CD14-positive monocyte (primary cell): ENCODE data around the gene ERCC1. TPM values are rescaled to one million over a fixed set of nuclear protein-coding genes. Genes with fewer than 3 reads are reported as not detected.

ENCODE experiments used
- DNase-seq, 3 donors: peaks; one replicate each; pipeline ENCODE4 v3.0.0-alpha.2; 2011 to 2022
- H2AFZ ChIP-seq: 2 replicates; pipeline ENCODE4 v1.6.0; 2012; ENCODE audit warnings: mild to moderate bottlenecking, low read depth, low read length, inconsistent platforms; ENCODE audit not compliant: insufficient read depth, poor library complexity, severe bottlenecking
- H3K27ac ChIP-seq, 2 donors: 1 replicate in 1 of 2; 2 replicates in 1 of 2; pipeline ENCODE4 v1.5.1; 2012 to 2013; ENCODE audit warnings: low read length in 2 of 2, control low read depth in 1 of 2, inconsistent platforms in 1 of 2, low read depth in 1 of 2, mild to moderate bottlenecking in 1 of 2
- H3K27me3 ChIP-seq, 2 donors: one replicate each; pipeline versions ENCODE4 v1.6.0 to v1.6.1; 2011 to 2013; ENCODE audit warnings: low read length in 2 of 2; ENCODE audit not compliant: control insufficient read depth in 2 of 2, insufficient read depth in 2 of 2
- H3K36me3 ChIP-seq, 2 donors: replicated peaks in 1 of 2; 1 replicate in 1 of 2; 2 replicates in 1 of 2; pipeline versions ENCODE4 v1.5.1 to v1.6.1; 2012 to 2013; ENCODE audit warnings: low read length in 2 of 2, control low read depth in 1 of 2, inconsistent platforms in 1 of 2, mild to moderate bottlenecking in 1 of 2; ENCODE audit not compliant: insufficient read depth in 2 of 2, control insufficient read depth in 1 of 2
- H3K4me1 ChIP-seq, 2 donors: 1 replicate in 1 of 2; 2 replicates in 1 of 2; pipeline versions ENCODE4 v1.5.1 to v1.6.1; 2012 to 2013; ENCODE audit warnings: low read length in 2 of 2, control low read depth in 1 of 2, inconsistent platforms in 1 of 2, mild to moderate bottlenecking in 1 of 2, moderate library complexity in 1 of 2; ENCODE audit not compliant: insufficient read depth in 2 of 2, control insufficient read depth in 1 of 2
- H3K4me2 ChIP-seq: replicated peaks from 2 replicates; pipeline ENCODE3; 2012; ENCODE audit warnings: low read length, moderate library complexity, mild to moderate bottlenecking; ENCODE audit not compliant: poor library complexity, severe bottlenecking; ENCODE audit errors: extremely low read depth
- H3K4me3 ChIP-seq, 3 experiments: fragments of 200-600 bp in 1 of 3; sonication (generic) in 1 of 3; replicated peaks in 1 of 3; 1 replicate in 2 of 3; 2 replicates in 1 of 3; pipeline ENCODE4 v1.5.1; 2011 to 2013; ENCODE audit warnings: low read length in 3 of 3, mild to moderate bottlenecking in 3 of 3, control low read depth in 2 of 3, low read depth in 2 of 3, inconsistent platforms in 1 of 3, moderate library complexity in 1 of 3
- H3K79me2 ChIP-seq: 2 replicates; pipeline ENCODE4 v1.6.0; 2012; ENCODE audit warnings: mild to moderate bottlenecking, control low read depth, inconsistent platforms, low read length, moderate library complexity; ENCODE audit not compliant: insufficient read depth
- H3K9ac ChIP-seq: 2 replicates; pipeline ENCODE4 v1.6.0; 2017; ENCODE audit warnings: low read length, mild to moderate bottlenecking; ENCODE audit not compliant: insufficient read depth, poor library complexity, severe bottlenecking
- H3K9me3 ChIP-seq, 2 donors: replicated peaks in 1 of 2; 1 replicate in 1 of 2; 2 replicates in 1 of 2; pipeline versions ENCODE4 v1.5.1 to v1.6.1; 2012 to 2013; ENCODE audit warnings: low read length in 2 of 2, control low read depth in 1 of 2; ENCODE audit not compliant: control insufficient read depth in 1 of 2, insufficient read depth in 1 of 2
- H4K20me1 ChIP-seq: 2 replicates; pipeline ENCODE4 v1.6.0; 2012; ENCODE audit warnings: mild to moderate bottlenecking, low read length, control low read depth, moderate library complexity; ENCODE audit not compliant: insufficient read depth
- H3K27ac Mint-ChIP-seq, 7 donors: one replicate each; pipeline ENCODE4 v1.8.0; 2020; ENCODE audit warnings: mild to moderate bottlenecking in 7 of 7, mixed read lengths in 7 of 7, moderate library complexity in 6 of 7, inconsistent platforms in 2 of 7
- H3K27me3 Mint-ChIP-seq, 3 donors: one replicate each; pipeline ENCODE4 v1.8.0; 2021 to 2022; ENCODE audit warnings: low read depth in 3 of 3, mild to moderate bottlenecking in 3 of 3, mixed read lengths in 3 of 3, moderate library complexity in 3 of 3, inconsistent platforms in 1 of 3
- H3K36me3 Mint-ChIP-seq, 2 donors: one replicate each; pipeline ENCODE4 v1.8.0; 2020; ENCODE audit warnings: mixed read lengths in 2 of 2, inconsistent platforms in 1 of 2, mild to moderate bottlenecking in 1 of 2
- H3K4me1 Mint-ChIP-seq: one replicate; pipeline ENCODE4 v1.8.0; 2020; ENCODE audit warnings: mild to moderate bottlenecking, mixed read lengths
- H3K4me3 Mint-ChIP-seq, 2 donors: one replicate each; pipeline ENCODE4 v1.8.0; 2020; ENCODE audit warnings: mild to moderate bottlenecking in 2 of 2, mixed read lengths in 2 of 2, moderate library complexity in 1 of 2
- H3K9me3 Mint-ChIP-seq, 7 donors: one replicate each; pipeline ENCODE4 v1.8.0; 2020 to 2022; ENCODE audit warnings: mixed read lengths in 7 of 7, mild to moderate bottlenecking in 6 of 7, moderate library complexity in 6 of 7, inconsistent platforms in 2 of 7
- WGBS: methylation state at CpG from one replicate; pipeline ENCODE4 v1.1.5; 2013; ENCODE audit warnings: missing lambda C conversion rate; ENCODE audit not compliant: insufficient coverage; 5-methylcytosine and 5-hydroxymethylcytosine counted together
- intact Hi-C, 2 donors: fragments of 100-400 bp; cut with micrococcal nuclease; formaldehyde crosslinking; loops; one replicate each; pipeline versions ENCODE4 v1.15.0 to v1.15.1; 2023
- polyA plus RNA-seq, 3 donors: library from polyadenylated mRNA; depleted of rRNA in 1 of 3; unstranded in 2 of 3; stranded (reverse) in 1 of 3; fragments of 300-500 nt in 2 of 3; fragments of >200 nt in 1 of 3; fragmentation: Illumina TruSeq in 2 of 3; gene quantifications; 1 replicate in 2 of 3; 2 replicates in 1 of 3; pipeline ENCODE4 v1.2.3, GENCODE V29; 2012 to 2021
- TF ChIP-seq, protein P1 (sequence below): fragments of 200-600 bp; IDR thresholded peaks from one replicate; pipeline ENCODE4 v1.8.0; 2022; ENCODE audit warnings: antibody characterized with exemption, mild to moderate bottlenecking

The ERCC1 gene
- polyA plus RNA-seq, 3 donors, result 62.2 to 78.2 (median 74.6) TPM

DNA sequence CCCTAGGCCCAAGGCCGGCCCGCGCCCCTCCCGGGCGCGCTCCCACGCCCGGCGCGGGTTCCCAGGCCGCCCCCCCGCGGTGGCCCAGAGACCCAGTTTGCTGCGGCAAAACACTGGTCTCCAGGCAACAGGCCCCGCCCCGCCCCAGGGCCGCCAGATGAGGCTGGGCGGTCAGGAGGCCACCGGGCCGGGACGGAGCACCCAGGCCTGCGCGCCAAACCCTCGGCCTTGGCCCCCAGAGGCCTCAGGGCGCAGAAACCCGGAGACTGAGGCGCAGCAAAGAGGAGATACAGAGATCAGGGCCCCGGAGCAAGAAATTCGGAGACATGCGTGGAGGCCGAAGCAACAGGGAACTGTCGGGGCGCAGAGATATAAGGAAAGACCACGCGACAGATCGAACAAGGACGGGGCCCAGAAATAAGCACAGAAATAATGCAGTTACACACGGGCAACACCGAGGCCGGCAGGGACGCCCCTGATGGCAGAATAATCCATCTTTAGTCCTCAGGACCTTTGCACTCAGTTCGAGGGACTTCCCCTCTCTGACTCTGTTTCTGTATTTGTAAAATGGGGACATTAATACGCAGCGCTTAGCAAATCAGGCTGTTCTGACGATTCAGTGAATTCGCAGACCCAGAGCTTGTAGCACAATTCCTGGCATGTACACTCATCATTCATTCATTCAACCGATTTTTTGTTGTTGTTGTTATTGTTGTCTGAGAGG, 20.8 kb upstream of the ERCC1 start:
- Histone ChIP-seq H3K27me3 (peaks cover 0 to 3% of the 10 kb centered on the region in 2 donors), H3K79me2 (no peaks in the 10 kb centered on the region), H3K9ac (peak overlapping the region; percentile 63), H3K4me2 (peak overlapping the region; percentile 73), H4K20me1 (no peaks in the 10 kb centered on the region), H3K27ac (peak overlapping the region; percentile 34 to 78), H3K4me3 (peak overlapping the region in 2 of 3 experiments; percentile 26 to 67), H3K9me3 (no peaks in the 10 kb centered on the region), H3K4me1 (peaks cover 39 to 56% of the 10 kb centered on the region in 2 donors), H2AFZ (peak overlapping the region; percentile 51), H3K36me3 (no peaks in the 10 kb centered on the region)
- Mint-ChIP-seq H3K27me3 (peaks cover 0 to 15% (median 9%) of the 10 kb centered on the region in 3 donors), H3K9me3 (peaks cover 0 to 4% (median 2%) of the 10 kb centered on the region in 7 donors), H3K36me3 (peaks cover 5 to 7% of the 10 kb centered on the region in 2 donors), H3K4me1 (peaks cover 52% of the 10 kb centered on the region), H3K27ac (peak overlapping the region; percentile 72 to 98 (median 96)), H3K4me3 (peak overlapping the region; percentile 77 to 89)
- DNase-seq, result peak; percentile 90 to 94 (median 93)
- TF ChIP-seq, protein P1, sequence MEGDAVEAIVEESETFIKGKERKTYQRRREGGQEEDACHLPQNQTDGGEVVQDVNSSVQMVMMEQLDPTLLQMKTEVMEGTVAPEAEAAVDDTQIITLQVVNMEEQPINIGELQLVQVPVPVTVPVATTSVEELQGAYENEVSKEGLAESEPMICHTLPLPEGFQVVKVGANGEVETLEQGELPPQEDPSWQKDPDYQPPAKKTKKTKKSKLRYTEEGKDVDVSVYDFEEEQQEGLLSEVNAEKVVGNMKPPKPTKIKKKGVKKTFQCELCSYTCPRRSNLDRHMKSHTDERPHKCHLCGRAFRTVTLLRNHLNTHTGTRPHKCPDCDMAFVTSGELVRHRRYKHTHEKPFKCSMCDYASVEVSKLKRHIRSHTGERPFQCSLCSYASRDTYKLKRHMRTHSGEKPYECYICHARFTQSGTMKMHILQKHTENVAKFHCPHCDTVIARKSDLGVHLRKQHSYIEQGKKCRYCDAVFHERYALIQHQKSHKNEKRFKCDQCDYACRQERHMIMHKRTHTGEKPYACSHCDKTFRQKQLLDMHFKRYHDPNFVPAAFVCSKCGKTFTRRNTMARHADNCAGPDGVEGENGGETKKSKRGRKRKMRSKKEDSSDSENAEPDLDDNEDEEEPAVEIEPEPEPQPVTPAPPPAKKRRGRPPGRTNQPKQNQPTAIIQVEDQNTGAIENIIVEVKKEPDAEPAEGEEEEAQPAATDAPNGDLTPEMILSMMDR, result no peak
- 4% methylated on average over 42 of the region's 47 CpGs for WGBS
- intact Hi-C loops, result no loop called here

DNA sequence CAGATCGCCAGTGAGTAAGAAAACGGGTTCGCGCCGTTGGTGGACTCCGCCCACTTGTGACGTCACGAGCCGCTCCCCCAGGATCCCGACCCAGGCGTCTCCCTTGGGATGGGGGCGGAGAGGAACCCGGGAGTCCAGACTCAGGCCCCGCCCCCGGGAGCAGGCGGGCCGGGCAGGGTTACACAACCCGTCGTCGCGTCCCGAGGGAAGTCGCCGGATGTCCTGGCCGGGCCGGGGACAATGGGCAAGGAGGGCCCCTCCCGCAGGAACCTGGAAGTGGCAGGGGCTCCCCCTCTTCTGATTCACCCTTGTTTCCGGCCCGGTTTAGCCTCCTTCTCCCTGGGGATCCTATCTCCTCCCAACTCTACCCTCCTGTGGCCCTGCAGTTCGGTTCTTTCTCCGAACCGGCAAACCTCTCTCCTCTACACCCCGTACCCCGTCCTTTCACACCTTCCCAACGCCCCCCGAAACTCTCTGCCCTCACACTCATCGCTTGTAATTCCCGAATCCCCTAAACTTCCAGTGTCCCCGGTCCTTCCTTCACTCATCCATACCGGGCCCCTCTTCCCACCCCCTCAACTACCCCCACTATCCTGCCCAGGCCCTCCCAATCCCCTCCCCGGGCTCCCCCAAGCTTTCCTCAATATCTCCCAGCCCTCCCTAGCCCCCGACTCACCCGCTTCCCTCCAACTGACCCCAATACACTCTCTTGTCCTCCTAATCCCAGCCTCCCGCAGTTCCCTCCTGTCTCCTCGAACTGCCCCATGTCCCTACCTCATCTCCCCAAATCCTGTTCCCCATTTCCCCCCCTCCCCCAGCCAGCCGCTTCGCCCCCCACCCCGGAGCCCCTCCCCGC, 20.0 kb upstream of the ERCC1 start:
- Mint-ChIP-seq H3K4me1 (peaks cover 54% of the 10 kb centered on the region), H3K9me3 (peaks cover 0 to 7% (median 2%) of the 10 kb centered on the region in 7 donors), H3K27me3 (peaks cover 0 to 9% (median 9%) of the 10 kb centered on the region in 3 donors), H3K27ac (peak overlapping the region; percentile 94 to 100 (median 98)), H3K4me3 (peak overlapping the region; percentile 82 to 89), H3K36me3 (peaks cover 5 to 7% of the 10 kb centered on the region in 2 donors)
- H2AFZ ChIP-seq, result no peak overlapping the region
- H3K4me2 ChIP-seq, result peak overlapping the region; percentile 73
- H3K79me2 ChIP-seq, result no peaks in the 10 kb centered on the region
- peaks cover 0 to 3% of the 10 kb centered on the region in 2 donors for H3K27me3 ChIP-seq
- H3K9ac ChIP-seq, result peak overlapping the region; percentile 83
- peak overlapping the region; percentile 33 to 67 (median 38) for H3K4me3 ChIP-seq
- TF ChIP-seq, protein P1, result no peak
- peak; percentile 89 to 96 (median 94) for DNase-seq
- H3K27ac ChIP-seq, result peak overlapping the region; percentile 87 to 97
- no peaks in the 10 kb centered on the region for H3K9me3 ChIP-seq
- no peaks in the 10 kb centered on the region for H4K20me1 ChIP-seq
- WGBS, result under 1% methylated on average over 39 of the region's 49 CpGs
- intact Hi-C loops, result loop anchor here in 1 of 2 donors (1.0 to 2.0 kb wide), 2 partner anchors 12 to 15 kb away; no protein-coding TSS in a partner anchor
- no peaks in the 10 kb centered on the region for H3K36me3 ChIP-seq
- H3K4me1 ChIP-seq, result peaks cover 42 to 57% of the 10 kb centered on the region in 2 donors
